ENCODE data around the gene TPRKB. TPM values are rescaled to one million over a fixed set of nuclear protein-coding genes. Genes with fewer than 3 reads are reported as not detected.
A peak's percentile ranks its signal among the peaks of the same experiment; 100 is the strongest.
"Not testable (repeated sequence)": the region's sequence is repeated elsewhere in the genome, so short reads cannot be mapped to it uniquely, and the experiment has no call there.

TPRKB gene
- total and polyA plus RNA-seq, 8 donors: 10.1 to 31.0 (median 12.9) TPM

DNA sequence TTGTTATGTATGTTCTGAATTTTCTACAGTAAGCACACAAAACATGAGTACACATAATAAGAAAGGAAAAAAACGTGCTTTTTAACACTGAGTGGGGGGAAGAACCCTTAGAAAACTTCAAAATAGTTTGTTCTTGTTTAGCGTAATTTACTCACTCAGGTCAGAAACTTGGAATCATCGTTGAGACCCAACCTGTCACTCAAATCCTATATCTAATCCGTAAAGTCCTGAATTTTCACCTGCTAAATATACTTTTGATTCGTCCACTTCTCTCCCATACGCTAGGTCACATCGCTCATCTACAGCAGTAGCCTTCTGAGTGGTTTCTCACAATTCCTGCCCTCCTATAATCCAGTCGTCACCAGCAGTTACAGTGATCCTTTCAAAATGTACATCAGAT lies 767 bp downstream of the TPRKB start:
- intact Hi-C loops (cut with DNase I): no loop called here
- WGBS, 2 donors: 4 to 6% methylated on average over 8 of the region's 8 CpGs
- no peak for FAIRE-seq
- ATAC-seq: no peak
- Histone ChIP-seq H3K9me3 (no peaks in the 10 kb centered on the region), H3K4me1 (peaks cover 0 to 12% (median 9%) of the 10 kb centered on the region in 3 donors), H3K27me3 (no peaks in the 10 kb centered on the region), H3K27ac (no peak overlapping the region), H3K4me3 (peak overlapping the region; percentile 38 to 76 (median 60)), H3K36me3 (peaks cover 0 to 13% (median 0%) of the 10 kb centered on the region in 3 donors)
- no peak for DNase-seq
- TF ChIP-seq, protein P1, sequence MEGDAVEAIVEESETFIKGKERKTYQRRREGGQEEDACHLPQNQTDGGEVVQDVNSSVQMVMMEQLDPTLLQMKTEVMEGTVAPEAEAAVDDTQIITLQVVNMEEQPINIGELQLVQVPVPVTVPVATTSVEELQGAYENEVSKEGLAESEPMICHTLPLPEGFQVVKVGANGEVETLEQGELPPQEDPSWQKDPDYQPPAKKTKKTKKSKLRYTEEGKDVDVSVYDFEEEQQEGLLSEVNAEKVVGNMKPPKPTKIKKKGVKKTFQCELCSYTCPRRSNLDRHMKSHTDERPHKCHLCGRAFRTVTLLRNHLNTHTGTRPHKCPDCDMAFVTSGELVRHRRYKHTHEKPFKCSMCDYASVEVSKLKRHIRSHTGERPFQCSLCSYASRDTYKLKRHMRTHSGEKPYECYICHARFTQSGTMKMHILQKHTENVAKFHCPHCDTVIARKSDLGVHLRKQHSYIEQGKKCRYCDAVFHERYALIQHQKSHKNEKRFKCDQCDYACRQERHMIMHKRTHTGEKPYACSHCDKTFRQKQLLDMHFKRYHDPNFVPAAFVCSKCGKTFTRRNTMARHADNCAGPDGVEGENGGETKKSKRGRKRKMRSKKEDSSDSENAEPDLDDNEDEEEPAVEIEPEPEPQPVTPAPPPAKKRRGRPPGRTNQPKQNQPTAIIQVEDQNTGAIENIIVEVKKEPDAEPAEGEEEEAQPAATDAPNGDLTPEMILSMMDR (IDR thresholded peaks at IDR 0.05): no peak

- H3K9me3 ChIP-seq: no peaks in the 10 kb centered on the region
- TF ChIP-seq, protein P1 (IDR thresholded peaks at IDR 0.05): no peak
- WGBS, 2 donors: 84 to 93% methylated on average over 4 of the region's 4 CpGs
- H3K27ac ChIP-seq: no peak overlapping the region
- DNase-seq (no peak), FAIRE-seq (no peak), ATAC-seq (no peak)
- no peaks in the 10 kb centered on the region for H3K27me3 ChIP-seq
- H3K36me3 ChIP-seq: peaks cover 0 to 26% (median 0%) of the 10 kb centered on the region in 3 donors
- intact Hi-C loops (cut with DNase I): no loop called here
- H3K4me3 ChIP-seq: no peak overlapping the region
- H3K4me1 ChIP-seq: peaks cover 0 to 6% (median 2%) of the 10 kb centered on the region in 3 donors
Observed at GRCh38 chr2:73730810-73731209, 6.3 kb downstream of the TPRKB start.

GRCh38 chr2:73728711-73729110 lies 8.4 kb downstream of the TPRKB start:
- no peak overlapping the region for H3K27ac ChIP-seq
- TF ChIP-seq, protein P1 (IDR thresholded peaks at IDR 0.05): no peak
- no peak for ATAC-seq
- H3K36me3 ChIP-seq: peaks cover 0 to 26% (median 0%) of the 10 kb centered on the region in 3 donors
- no peak for FAIRE-seq
- no peaks in the 10 kb centered on the region for H3K9me3 ChIP-seq
- no peaks in the 10 kb centered on the region for H3K27me3 ChIP-seq
- WGBS, 2 donors: 81 to 83% methylated on average over 4 of the region's 4 CpGs
- DNase-seq: peak in 1 of 6 donors; percentile 30
- no peaks in the 10 kb centered on the region for H3K4me1 ChIP-seq
- intact Hi-C loops (cut with DNase I): no loop called here
- H3K4me3 ChIP-seq: no peak overlapping the region

- no peaks in the 10 kb centered on the region for H3K9me3 ChIP-seq
- no peak overlapping the region for H3K4me3 ChIP-seq
- no peaks in the 10 kb centered on the region for H3K4me1 ChIP-seq
- TF ChIP-seq, protein P1 (IDR thresholded peaks at IDR 0.05): no peak
- intact Hi-C loops (cut with DNase I): no loop called here
- peaks cover 0 to 26% (median 0%) of the 10 kb centered on the region in 3 donors for H3K36me3 ChIP-seq
- DNase-seq (no peak), ATAC-seq (no peak), FAIRE-seq (no peak)
- H3K27me3 ChIP-seq: no peaks in the 10 kb centered on the region
- no peak overlapping the region for H3K27ac ChIP-seq
- WGBS, 2 donors: 75 to 76% methylated on average over 3 of the region's 3 CpGs
Observed at GRCh38 chr2:73728043-73728442, 9.1 kb downstream of the TPRKB start.

DNA sequence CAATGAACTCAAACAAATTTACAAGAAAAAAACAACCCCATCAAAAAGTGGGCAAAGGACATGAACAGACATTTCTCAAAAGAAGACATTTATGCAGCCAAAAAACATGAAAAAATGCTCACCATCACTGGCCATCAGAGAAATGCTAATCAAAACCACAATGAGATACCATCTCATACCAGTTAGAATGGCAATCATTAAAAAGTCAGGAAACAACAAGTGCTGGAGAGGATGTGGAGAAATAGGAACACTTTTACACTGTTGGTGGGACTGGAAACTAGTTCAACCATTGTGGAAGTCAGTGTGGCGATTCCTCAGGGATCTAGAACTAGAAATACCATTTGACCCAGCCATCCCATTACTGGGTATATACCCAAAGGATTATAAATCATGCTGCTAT lies 10.5 kb downstream of the TPRKB start:
- H3K4me1 ChIP-seq; ATAC-seq; H3K9me3 ChIP-seq; H3K4me3 ChIP-seq; H3K27me3 ChIP-seq; intact Hi-C loops (cut with DNase I); DNase-seq; H3K27ac ChIP-seq; FAIRE-seq: not testable (repeated sequence)
- H3K36me3 ChIP-seq: peaks cover 0 to 16% (median 0%) of the 10 kb centered on the region in 3 donors
- WGBS, 2 donors: no CpG with 5 or more reads among the region's 1 CpG

Data from pancreas (tissue), 10 donors.